Stimulated activated CD4-positive, alpha-beta T cell treated with anti-CD3 and anti-CD28 coated beads, Interleukin-4, amount 100 ng/mL, for 48 hours (primary cell): ENCODE data around the gene HOXA1.

Source experiments
- DNase-seq, 2 donors: peaks; one replicate each; pipeline ENCODE4 v3.0.0-alpha.2; 2020; ENCODE audit warnings: low read depth in 2 of 2

HOXA1 gene

DNA sequence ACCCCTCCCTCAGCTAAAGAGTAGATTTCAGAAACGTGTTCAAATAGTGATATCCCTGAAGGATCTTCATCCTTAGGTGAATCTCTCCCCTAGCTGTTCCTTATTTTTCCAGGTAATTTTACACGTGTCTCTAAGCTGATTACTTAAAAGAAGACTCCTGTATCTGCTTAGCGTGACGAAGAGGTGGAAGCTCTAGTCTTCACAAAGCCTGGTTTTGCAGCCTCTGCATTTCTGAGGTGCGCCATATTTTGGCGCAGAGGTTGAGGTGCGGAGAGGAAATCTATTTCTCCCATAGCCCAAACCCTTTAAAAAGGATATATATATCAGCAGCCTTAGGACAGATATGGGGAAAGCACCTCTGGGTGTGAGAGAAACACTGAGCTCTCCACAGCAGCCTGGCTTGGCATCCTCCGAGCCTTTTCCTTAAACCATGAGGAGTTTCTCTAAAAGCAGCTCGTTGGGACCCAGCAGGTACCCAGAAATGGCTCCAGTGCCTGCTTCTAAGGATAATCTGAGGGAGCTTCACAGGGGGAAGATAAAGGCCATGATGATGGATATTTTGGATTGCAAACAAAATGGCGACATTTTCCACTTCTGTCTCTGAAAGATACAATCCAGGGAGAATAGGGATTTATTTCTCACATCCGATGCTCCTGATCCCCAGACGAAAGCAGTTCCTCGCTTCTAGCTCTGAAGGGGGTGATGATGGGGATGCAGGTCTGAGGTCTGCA lies 9.7 kb upstream of the HOXA1 start:
- DNase-seq = no peak

DNA sequence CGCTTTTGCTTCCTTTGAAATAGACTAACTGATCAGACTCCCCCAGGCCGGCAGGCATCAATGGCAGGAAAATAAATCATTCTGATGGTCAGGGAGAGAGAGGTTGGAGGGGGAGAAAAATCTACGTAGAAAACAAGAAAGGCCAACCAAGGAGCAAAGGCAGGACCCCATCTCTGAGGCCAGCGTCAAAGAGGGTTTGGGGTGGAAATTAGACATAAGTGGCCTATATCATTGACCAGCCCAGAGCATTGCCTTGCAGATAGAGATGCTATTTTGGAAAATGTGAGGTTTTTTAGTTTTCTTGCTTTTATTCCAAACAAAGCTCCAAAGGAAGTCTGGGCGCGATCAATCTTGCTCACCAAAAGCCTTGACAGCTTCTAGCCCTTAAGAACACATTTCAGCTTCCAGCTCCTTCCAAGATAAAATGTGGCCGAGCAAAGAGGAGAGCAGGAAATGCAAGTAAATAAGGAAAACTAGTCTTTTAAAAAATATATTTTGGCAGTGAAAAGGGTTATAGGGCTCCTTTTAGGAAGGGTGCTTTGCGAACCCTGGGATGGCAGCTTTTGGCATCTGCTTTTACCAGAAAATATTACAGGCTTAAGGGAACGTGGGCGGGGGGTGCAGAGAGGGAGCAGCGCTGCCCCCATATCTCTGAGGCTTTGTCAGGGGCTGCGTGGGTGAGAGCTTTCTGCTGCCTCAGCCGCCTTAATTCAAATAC lies 8.7 kb upstream of the HOXA1 start:
- no peak for DNase-seq

DNA sequence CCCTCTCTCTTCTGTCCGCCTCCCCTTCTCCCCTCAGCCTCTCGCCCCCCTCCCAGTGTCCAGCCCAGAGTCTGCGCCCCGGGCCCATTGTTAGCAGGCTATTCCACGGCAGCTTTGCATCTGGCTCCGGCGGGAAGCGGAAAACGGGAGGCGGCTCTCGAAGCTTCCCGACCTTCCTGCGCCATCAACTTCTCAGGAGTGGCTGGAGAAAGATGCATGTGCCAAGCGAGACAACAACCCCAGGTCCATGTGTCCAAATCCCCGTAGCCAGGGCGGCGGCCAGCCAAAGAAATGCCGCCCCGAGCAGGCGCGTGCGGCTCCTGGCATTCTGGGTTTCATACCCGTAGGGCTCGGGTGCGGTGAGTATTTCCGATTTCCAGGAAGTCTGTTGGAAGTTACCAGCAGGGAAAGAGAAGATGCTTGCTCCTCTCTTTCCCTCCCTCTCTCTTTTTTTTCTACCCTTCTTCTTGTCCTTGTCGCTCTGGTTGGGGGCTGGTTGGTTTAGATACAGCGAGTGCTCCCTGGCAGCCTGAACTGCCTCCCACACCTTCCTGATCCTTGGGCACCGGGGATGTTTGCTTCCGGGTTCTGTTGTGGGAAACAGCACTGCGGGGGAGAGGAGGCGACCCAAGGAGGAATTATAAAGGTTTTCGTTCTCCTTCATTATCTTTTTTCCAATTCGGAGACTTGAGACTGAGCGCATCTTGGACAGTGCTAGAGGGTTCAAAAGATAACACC lies 7.9 kb upstream of the HOXA1 start:
- DNase-seq = no peak

DNA sequence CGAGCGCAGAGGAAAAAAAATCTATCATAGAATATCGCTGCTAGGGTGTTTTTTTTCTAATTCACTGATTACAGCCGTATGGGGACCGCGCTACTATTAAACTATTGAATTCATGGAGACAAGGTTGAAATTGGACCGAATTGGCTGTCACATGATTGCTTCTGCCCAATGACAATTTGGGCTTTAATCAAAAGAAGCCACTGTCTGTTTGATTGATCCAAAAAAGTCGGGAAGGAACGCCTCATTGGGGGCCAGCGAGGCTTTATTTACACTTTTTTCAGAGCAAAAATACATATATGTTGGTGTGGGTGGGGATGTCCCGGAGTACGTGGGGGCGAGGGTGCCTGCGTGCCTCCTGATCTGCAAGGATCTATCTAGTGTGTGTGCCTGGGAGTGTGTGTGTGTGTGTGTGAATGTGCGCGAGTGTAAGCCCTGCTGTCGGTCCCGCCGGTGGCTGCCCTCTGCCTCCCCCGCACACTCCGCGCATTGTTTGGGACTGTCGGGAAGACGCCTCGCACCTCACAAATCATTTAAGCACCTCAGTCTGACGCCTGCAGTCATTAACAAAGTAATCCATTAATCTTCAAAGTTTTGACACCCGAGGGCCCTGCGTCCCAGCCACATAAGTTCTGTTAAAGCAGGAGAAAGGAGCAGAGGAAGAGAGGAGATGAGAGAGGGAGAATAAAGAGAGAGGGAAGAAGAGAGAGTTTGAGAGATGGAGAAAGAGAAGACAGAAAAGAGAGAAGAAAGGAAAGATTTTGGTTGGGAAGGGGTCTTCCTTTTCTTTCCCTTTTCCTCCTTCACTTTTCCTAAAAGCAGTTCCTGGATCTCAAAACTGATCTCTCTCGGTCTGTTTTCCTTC lies 7.0 kb upstream of the HOXA1 start, which contains the start of gene HOXA2:
Gene HOXA2 (minus strand): TSS at position 103 of the 862 bp plus-strand sequence. CDS start 183 bp downstream, outside the sequence.
- no peak for DNase-seq

DNA sequence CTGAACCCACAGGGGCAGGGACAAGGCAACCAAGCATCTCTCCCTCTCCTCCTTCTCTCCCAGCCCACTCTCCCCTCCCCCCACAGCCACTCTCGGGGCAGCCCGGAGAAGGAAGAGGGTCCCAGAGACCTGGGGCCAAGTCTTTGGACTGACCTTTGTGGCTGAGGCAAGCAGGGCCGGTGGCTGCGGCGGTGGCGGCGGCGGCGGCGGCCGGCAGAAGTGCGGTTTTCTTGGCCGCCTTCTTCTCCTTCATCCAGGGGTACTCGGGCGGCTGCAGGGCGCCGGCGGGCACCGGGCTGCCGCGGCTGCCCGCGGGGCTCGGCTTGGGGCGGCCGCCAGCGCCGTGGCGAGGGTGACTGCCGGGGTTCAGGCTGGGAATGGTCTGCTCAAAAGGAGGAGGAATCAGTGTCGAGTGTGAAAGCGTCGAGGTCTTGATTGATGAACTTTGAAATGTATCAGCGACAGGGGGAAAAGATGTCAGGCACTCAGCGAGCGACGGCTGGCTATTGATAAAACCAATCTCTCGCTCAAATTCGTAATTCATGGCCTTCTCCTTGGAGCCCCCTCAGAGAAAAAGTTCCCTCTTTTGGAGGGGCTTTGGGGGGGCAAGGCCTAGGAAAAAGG lies 6.3 kb upstream of the HOXA1 start:
- no peak for DNase-seq

DNA sequence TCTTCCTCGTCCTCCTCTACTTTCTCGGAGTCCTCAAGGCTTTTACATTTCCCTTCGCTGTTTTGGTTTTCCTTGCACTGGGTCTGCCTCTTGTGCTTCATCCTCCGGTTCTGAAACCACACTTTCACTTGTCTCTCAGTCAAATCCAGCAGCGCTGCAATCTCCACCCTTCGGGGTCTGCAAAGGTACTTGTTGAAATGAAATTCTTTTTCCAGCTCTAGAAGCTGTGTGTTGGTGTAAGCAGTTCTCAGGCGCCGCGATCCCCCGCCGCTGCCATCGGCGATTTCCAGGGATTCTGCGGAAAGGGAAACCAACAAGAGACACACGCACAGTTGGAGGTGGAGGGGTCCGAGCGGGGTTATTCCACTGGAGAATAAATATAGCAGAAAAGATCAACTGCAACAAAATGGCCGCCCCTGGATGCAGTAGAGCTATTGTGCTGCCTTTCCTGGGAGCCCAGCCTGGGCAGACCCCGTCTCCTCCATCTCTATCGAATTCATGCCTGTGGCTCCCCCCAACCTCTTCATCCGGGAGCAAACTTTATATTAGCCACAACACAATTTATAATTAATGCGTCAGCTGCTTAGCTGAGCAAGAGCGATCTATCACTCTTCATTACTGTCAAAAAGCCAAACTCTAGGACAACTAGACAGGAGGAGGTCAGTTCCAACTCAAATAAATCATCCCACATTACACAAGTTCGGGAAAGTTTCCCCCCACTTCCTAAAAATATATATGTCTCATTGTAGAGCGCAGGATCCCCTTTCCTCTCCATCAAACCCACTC lies 5.6 kb upstream of the HOXA1 start:
- no peak for DNase-seq

DNA sequence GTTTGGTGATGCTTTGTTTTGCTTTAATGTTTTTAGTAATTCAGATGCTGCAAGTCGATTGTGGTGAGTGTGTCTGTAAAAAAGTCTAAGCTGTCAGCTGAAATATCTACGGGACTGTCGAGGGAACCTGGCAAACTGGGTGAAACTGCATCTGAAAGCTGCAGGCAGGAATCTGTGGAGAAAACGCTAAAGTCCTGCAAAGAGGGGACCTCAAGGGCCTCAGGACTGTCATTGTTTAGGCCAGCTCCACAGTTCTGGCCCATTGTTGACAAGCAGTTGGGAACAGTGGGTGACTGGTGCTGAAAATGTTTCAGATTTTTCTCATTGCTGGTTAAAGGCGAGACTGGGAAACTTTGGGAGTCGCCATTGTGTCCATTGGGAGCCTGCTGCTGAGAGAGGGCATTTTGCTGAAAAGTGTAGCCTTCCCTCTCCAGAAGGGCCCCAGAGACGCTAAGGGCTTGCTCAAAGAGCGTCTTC lies 4.9 kb upstream of the HOXA1 start:
- DNase-seq = no peak

DNA sequence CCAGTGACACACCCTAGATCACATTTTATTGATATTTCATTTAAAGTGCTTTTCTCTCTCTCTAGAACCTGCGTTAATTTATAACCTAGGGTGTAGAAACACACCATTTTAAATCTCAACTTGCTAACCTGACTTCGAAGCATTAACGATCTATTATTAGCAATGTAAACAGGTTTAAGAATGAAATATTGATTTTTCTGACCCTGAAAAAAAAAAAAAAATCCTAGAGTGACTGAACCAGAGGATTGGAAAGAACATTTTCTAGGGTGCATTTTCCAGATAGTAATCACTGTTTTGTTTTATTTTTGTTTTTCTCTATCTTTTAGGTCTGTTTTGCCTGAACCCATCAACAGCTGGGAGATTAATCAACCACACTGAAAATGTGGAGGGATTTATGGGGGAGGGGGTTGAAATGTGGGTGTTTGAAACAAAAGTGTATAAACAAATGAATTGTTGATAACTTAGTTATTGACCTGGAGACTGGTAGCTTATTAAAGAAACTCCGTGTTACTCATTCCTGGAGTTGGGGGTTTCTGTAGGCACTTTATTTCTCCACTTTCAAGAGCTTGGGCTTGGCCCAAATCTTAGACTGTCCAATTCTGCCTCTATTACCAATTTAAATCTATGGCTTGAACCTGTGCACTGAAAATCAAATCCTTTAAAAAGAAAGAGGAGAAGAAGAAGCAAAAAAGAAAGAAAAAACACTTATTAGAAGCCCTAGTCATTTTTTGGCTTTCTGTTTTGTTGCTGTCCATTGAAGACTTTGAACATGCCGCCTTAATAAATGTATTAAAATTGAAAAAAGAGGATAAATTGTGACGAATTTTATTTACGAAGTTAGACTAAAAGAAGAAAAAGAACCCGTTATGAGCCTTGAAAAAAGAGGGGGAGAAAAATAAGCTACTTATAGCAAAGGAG lies 3.9 kb upstream of the HOXA1 start:
- DNase-seq = no peak

DNA sequence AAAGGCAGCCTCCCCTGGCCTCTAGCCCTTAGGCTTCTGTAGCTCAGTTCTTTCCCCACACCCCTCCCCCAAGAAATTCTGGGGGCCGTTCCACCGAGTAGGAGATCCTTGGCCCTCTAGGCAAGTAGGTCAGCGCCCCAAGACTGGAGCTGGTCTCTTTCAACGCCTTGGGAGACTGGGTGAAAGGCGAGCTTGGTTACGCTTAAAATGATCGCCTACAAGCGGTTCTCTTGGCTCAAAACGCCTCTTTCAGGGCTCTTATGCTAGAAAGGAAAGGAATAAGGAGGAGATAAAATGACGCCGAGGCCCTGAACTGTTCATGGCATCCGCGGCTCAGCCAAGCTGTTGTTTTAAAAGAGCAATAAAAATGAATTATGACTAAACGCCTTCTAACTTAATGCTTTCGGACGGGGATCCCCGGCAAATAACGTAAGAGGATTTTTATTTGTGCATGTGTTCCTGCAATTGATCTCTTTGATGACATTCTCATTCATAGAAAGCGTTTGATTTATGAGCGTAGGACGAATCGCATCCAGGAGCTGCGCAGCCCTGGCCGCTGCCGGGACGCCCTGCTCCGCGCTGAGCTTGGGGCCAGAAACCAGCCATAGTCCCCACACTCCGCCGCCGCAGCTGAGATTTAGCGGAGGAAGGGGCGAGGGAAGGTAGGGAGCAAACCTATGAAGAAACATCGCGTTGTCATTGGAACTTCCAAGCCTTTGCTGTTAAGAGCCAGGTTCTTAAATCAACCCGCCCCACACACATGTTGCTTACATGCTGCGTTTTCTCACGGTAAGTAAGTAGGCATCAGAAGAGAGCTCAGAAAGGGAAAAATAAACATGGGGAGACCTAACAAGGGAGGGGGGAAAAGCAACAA lies 3.0 kb upstream of the HOXA1 start:
- no peak for DNase-seq

DNA sequence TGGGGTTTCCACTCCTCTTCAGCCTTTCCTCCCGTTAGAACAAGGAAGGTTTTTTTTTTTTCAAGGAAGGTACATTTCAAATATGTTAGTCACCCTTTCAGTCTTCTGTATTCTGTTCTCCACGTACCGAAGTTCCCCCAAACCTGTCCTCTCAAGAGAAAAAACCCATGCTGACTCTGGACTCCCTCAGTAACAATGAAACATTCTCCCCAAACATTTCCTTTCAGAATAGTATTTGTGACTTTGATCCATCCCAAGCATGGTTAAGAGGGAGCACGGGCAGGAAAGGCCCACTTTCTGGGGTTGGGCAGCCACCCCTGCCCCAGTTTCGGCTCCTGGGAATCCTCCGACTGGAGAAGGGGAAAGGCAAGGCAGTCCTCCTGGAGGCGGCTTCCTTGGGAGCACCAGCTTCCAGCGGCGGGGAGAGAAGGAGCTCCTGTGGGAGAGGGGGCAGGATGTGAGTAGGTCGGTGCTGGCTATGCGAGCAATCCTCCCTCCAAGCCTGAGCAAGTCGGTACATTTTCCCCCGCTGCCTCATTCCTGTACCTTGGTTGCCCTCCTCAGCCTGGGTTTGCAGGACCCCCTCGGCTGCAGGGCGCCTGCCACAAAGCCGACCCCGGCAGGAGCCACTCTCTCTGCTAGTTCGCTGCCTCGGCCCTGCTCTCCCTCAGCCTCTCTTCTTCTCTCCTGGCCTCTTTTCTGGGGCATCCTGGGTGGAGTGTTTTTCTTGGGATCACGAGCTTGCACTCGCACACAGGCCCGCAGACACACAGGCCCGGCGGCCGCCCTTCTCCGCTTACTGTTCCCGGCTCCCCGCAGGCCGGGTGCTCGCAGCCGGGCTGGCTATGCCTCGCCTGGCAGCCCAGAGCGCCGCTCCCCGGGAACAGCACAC lies 2.1 kb upstream of the HOXA1 start:
- DNase-seq = no peak

DNA sequence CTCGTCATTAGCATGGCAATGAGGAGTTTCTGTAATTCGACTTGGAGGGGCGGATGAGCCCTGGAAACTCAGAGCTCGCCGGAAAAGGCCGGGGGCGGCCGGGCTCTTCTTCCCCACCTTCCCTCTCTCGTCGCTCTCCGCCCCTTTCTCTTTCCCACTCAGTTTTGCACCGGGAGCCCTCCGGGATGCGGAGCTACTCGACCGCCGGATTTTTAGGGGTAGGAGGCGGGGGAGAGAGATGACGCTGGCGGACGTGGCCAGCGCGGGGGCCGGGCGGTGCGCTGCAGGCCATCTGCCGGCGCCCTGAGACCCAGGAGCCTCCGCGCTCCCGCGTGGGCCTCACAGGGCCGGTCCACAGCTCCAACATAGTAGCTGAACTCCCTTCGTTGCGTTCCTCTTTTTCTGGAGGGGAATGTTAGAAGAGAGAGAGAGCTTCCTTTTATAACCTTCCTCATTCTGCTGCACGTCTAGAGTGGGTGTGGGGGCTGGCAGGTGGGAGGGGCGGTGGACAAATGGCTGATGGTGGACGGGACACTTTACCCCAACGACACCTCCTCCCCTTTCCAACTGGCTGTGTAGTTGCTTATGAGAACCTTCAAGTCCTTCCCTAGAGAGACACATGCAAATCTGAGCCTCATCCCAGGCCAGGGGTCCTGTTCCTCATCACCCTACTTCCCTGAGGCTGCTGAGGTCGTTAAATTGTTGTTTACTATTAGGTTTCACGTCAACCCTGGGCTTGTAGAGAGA lies 1.1 kb upstream of the HOXA1 start:
- DNase-seq = no peak

DNA sequence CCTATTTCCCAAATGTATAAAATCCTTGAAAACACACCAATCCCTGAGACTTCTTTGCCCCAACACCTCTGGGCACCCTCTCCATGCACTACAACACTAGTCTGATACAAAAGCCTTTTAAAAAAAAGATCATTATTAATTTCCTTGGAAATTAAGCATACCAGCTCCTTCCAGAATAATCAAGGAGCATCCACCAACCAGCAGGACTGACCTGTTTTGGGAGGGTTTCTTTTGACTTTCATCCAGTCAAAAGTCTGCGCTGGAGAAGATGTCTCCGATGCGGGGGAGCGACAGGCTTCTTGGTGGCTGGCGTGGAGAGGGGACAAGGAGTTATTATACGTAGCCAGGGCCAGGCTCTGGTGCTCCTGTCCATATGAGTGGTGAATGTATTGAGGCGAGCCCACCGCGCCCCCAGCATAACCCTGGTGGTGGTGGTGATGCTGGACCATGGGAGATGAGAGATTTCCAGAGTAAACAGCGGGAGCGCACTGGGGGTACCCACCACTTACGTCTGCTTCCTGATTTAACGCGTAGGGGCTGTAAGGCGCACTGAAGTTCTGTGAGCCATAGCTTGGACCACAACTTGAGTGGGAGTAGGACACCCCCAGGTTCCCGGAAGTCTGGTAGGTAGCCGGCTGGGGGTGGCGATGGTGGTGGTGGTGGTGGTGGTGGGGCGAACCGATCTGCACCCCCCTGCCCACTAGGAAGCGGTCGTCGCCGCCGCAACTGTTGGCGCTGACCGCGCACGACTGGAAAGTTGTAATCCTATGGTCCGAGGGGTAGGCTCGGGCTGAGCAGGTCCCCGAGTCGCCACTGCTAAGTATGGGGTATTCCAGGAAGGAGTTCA lies 527 bp downstream of the HOXA1 start:
- DNase-seq = no peak

DNA sequence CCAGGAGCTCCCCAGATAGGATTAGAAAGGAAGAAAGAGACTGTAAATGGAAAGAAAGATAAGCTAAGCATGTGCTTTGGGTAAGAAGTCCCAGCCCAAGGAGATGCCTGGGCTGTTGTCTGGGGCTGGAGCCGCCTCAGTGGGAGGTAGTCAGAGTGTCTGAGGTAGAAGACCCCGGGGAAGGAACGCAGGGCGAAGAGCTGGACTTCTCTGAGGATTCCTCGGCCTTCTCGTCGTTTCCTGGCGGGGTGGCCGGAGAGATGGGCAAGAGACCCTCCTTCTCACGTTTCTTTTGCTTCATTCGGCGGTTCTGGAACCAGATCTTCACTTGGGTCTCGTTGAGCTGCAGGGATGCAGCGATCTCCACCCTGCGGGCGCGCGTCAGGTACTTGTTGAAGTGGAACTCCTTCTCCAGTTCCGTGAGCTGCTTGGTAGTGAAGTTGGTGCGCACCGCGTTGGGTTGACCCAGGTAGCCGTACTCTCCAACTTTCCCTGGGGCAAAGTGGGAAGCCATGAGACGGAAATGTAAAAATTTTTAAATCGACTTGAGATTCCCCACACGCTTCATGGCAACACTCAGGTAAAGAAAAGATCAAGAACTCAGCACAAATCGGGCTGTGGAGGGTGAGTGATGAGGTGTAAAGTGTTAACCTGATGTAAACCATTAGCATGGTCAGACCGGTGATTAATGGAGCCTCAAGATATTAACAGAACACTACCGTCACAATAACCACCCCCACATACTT lies 1.3 kb downstream of the HOXA1 start:
- DNase-seq = no peak

DNA sequence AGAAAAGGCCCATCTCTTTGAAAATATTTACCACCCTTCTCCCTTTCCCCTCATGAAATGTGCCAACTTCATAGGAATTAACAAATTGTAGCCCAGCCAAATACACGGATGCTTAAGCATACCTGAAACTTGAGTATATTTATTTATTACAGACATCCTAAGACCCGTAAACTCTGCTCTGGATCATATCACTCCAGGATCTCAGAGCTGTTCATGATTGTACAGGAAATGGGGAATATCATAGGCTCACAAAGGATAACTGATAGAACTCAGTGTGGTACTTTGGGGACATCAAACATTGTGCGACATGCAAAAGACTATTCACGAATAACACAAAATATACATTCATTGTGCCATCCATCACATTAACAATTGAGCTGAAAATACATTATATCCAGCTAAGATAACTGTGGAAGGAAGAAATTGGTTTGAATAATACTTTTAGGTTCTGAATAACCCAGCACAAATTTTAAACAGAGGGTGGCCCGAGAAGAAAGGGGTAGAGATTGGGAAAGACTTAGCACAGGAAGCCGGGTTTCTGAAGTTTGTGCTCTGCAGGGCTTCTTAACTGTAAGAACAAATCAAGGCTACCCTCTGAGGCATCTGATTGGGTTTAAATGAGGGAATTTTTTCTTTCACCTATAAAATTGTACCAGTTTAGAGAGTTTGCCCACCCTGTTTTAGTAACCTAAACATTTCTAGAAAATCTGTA lies 2.5 kb downstream of the HOXA1 start:
- no peak for DNase-seq
